RWPE1 (cell line): ENCODE measurements around the gene ZFPM1.

Source experiments
- CTCF ChIA-PET: fragments of 350-600 bp; sonication (Branson Sonifier 250); formaldehyde crosslinking; extraction: SDS; loops from one replicate; lab custom pipeline; 2021; lab: Yijun Ruan, JAX
- POLR2A ChIA-PET: fragments of 400-600 bp; formaldehyde crosslinking; extraction: SDS; loops from one replicate; lab custom pipeline; 2020; ENCODE audit warnings: antibody characterized with exemption; ENCODE audit not compliant: low non-redundant PET; lab: Yijun Ruan, JAX
- DNase-seq: peaks from one replicate; pipeline ENCODE4 v3.0.0; 2012; ENCODE audit warnings: low spot score
- H3K27ac ChIP-seq: fragments of 450-650 bp; 2 replicates; pipeline ENCODE4 v1.5.1; 2017
- TF ChIP-seq, protein P1 (sequence below): fragments of 450-650 bp; conservative IDR thresholded peaks from 2 replicates; pipeline ENCODE4 v1.5.1; 2017; ENCODE audit warnings: low read depth, mild to moderate bottlenecking

The ZFPM1 gene

GRCh38 chr16:88432174-88432573 lies 20.9 kb upstream of the ZFPM1 start:
- H3K27ac ChIP-seq: no peak overlapping the region
- ChIA-PET POLR2A (no interaction called here), CTCF (no interaction called here)
- TF ChIP-seq, protein P1, sequence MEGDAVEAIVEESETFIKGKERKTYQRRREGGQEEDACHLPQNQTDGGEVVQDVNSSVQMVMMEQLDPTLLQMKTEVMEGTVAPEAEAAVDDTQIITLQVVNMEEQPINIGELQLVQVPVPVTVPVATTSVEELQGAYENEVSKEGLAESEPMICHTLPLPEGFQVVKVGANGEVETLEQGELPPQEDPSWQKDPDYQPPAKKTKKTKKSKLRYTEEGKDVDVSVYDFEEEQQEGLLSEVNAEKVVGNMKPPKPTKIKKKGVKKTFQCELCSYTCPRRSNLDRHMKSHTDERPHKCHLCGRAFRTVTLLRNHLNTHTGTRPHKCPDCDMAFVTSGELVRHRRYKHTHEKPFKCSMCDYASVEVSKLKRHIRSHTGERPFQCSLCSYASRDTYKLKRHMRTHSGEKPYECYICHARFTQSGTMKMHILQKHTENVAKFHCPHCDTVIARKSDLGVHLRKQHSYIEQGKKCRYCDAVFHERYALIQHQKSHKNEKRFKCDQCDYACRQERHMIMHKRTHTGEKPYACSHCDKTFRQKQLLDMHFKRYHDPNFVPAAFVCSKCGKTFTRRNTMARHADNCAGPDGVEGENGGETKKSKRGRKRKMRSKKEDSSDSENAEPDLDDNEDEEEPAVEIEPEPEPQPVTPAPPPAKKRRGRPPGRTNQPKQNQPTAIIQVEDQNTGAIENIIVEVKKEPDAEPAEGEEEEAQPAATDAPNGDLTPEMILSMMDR: no peak
- no peak for DNase-seq

GRCh38 chr16:88432753-88433152 lies 20.3 kb upstream of the ZFPM1 start:
- no peak for DNase-seq
- CTCF ChIA-PET: no interaction called here
- no peak overlapping the region for H3K27ac ChIP-seq
- TF ChIP-seq, protein P1: no peak
- POLR2A ChIA-PET: no interaction called here

GRCh38 chr16:88433632-88434352 lies 19.3 kb upstream of the ZFPM1 start:
- TF ChIP-seq, protein P1: no peak
- ChIA-PET POLR2A (no interaction called here), CTCF (interaction anchor here (0.6 kb wide), 1 partner anchor 731 kb away, joined by 4 read pairs; no protein-coding TSS in a partner anchor)
- DNase-seq: no peak
- no peak overlapping the region for H3K27ac ChIP-seq

DNA sequence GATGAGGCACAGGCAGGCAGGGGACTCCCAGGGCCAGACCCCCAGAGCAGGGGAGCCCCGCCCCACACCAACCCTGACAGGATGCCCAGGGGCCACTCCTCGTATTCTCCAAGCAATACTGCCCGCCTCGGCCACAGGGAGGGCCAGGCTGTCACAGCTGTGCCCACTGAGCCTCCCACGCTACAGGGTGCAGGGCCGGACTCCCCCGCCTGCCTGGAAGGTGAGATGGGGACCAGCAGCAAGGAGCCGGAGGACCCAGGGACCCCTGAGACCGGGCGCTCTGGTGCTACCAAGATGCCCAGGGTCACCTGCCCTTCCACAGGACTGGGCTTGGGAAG lies 18.8 kb upstream of the ZFPM1 start:
- no peak overlapping the region for H3K27ac ChIP-seq
- no peak for DNase-seq
- TF ChIP-seq, protein P1: no peak
- ChIA-PET CTCF (interaction anchor here (0.5 kb wide), 1 partner anchor 524 kb away, joined by 3 read pairs; no protein-coding TSS in a partner anchor), POLR2A (no interaction called here)

DNA sequence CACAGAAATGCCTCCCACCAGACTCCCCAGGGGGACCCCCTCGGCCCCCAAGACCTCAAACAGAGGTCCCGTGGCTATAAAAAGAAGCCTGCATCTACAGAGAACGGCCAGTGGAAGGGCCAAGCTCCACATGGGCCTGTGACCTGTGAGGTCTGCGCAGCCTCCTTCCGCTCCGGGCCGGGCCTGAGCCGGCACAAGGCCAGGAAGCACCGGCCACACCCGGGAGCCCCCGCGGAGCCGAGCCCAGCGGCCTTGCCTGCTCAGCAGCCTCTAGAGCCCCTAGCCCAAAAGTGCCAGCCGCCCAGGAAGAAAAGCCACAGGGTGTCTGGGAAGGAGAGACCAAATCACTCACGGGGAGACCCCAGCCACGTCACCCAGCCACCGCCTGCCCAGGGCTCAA lies 18.3 kb upstream of the ZFPM1 start:
- POLR2A ChIA-PET: no interaction called here
- H3K27ac ChIP-seq: no peak overlapping the region
- CTCF ChIA-PET: interaction anchor here (0.5 kb wide), 1 partner anchor 525 kb away, joined by 3 read pairs; no protein-coding TSS in a partner anchor
- TF ChIP-seq, protein P1: no peak
- DNase-seq: no peak

- H3K27ac ChIP-seq: no peak overlapping the region
- CTCF ChIA-PET: interaction anchor here (0.5 to 0.9 kb wide), 4 partner anchors 147 to 472 kb away, joined by 3 to 6 read pairs (median 3); no protein-coding TSS in a partner anchor
- TF ChIP-seq, protein P1: no peak
- POLR2A ChIA-PET: no interaction called here
- no peak for DNase-seq
Observed at GRCh38 chr16:88435437-88436355, 17.4 kb upstream of the ZFPM1 start.
